Mucosa of descending colon (tissue), 3 donors: ENCODE data around the gene SAAL1. TPM values are rescaled to one million over a fixed set of nuclear protein-coding genes. Genes with fewer than 3 reads are reported as not detected.

Experiments used
- ATAC-seq: fragments of 200-7000 bp; cut with Tn5 transposase; one replicate; pipeline ENCODE4 v1.9.1; 2020; ENCODE audit warnings: mild to moderate bottlenecking, moderate library complexity
- DNase-seq, 3 donors: peaks; one replicate each; pipeline ENCODE4 v3.0.0-alpha.2; 2020
- H3K36me3 ChIP-seq: fragments of 200-600 bp; one replicate; pipeline ENCODE4 v1.8.0; 2021; ENCODE audit warnings: low read depth, mild to moderate bottlenecking
- H3K4me1 ChIP-seq: fragments of 200-600 bp; one replicate; pipeline ENCODE4 v1.8.0; 2021; ENCODE audit warnings: low read depth, mild to moderate bottlenecking
- H3K4me3 ChIP-seq: fragments of 200-600 bp; one replicate; pipeline ENCODE4 v1.8.0; 2021; ENCODE audit warnings: mild to moderate bottlenecking
- H3K9me3 ChIP-seq: fragments of 200-600 bp; one replicate; pipeline ENCODE4 v1.8.0; 2021; ENCODE audit warnings: mild to moderate bottlenecking
- intact Hi-C, 2 donors: fragments of 100-400 bp; cut with DNase I in 1 of 2; cut with micrococcal nuclease in 1 of 2; formaldehyde crosslinking; loops; one replicate each; pipeline versions ENCODE4 v1.11.0 to v1.11.1; 2022; cut with DNase I, micrococcal nuclease
- total RNA-seq, 3 donors: library from RNA; stranded (reverse); fragmentation: NEBNext Ultra II Directional in 2 of 3; extraction: Animal tissue kit (Norgen Biotek cat#: 25700) in 2 of 3; gene quantifications; one replicate each; pipeline versions ENCODE4 v1.2.1 to v1.2.4, GENCODE V29; 2021 to 2023
- TF ChIP-seq, protein P1 (sequence below): fragments of 200-600 bp; IDR thresholded peaks from one replicate; pipeline ENCODE4 v1.8.0; 2022; ENCODE audit warnings: antibody characterized with exemption, mild to moderate bottlenecking
- donor health status: DM: no; HTN: no; CAD: no; lungs with moderate emphysema.
- donor health status: DM: no; HTN: no; CAD: no.
- donor health status: DM: no; HTN: yes; CAD: no.

Gene SAAL1
- total RNA-seq, 3 donors from 2014 or later, result 11.3 to 13.4 (median 11.6) TPM

DNA sequence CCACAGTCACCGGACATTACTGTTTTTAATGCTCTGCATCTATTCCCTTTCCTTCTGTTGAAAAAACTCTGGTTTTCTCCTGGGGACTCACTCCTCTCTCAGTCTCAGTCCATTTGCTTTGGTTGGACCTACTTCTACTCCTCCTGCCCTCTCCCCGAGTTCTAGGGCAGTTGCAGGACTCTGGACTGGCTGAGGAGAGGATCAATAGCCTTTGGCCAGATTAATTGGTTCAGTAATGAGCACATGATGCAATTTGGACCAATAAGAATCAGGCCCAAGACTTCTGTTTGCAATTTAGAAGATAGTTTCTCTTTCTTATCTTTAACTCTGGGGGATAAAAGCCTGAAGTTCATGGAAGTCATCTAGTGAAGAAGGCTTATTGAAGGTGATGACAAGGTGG, 44.5 kb downstream of the SAAL1 start:
- TF ChIP-seq, protein P1, sequence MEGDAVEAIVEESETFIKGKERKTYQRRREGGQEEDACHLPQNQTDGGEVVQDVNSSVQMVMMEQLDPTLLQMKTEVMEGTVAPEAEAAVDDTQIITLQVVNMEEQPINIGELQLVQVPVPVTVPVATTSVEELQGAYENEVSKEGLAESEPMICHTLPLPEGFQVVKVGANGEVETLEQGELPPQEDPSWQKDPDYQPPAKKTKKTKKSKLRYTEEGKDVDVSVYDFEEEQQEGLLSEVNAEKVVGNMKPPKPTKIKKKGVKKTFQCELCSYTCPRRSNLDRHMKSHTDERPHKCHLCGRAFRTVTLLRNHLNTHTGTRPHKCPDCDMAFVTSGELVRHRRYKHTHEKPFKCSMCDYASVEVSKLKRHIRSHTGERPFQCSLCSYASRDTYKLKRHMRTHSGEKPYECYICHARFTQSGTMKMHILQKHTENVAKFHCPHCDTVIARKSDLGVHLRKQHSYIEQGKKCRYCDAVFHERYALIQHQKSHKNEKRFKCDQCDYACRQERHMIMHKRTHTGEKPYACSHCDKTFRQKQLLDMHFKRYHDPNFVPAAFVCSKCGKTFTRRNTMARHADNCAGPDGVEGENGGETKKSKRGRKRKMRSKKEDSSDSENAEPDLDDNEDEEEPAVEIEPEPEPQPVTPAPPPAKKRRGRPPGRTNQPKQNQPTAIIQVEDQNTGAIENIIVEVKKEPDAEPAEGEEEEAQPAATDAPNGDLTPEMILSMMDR, result no peak
- Histone ChIP-seq H3K4me1 (no peaks in the 10 kb centered on the region), H3K36me3 (no peaks in the 10 kb centered on the region), H3K4me3 (no peak overlapping the region), H3K9me3 (no peaks in the 10 kb centered on the region)
- DNase-seq (no peak), ATAC-seq (no peak)
- intact Hi-C loops, result no loop called here

- DNase-seq (no peak), ATAC-seq (no peak)
- Histone ChIP-seq H3K4me3 (no peak overlapping the region), H3K9me3 (no peaks in the 10 kb centered on the region), H3K4me1 (no peaks in the 10 kb centered on the region), H3K36me3 (no peaks in the 10 kb centered on the region)
- intact Hi-C loops, result no loop called here
- TF ChIP-seq, protein P1, result no peak
These were observed 49.2 kb downstream of the SAAL1 start for GRCh38 chr11:18056561-18057181.

DNA sequence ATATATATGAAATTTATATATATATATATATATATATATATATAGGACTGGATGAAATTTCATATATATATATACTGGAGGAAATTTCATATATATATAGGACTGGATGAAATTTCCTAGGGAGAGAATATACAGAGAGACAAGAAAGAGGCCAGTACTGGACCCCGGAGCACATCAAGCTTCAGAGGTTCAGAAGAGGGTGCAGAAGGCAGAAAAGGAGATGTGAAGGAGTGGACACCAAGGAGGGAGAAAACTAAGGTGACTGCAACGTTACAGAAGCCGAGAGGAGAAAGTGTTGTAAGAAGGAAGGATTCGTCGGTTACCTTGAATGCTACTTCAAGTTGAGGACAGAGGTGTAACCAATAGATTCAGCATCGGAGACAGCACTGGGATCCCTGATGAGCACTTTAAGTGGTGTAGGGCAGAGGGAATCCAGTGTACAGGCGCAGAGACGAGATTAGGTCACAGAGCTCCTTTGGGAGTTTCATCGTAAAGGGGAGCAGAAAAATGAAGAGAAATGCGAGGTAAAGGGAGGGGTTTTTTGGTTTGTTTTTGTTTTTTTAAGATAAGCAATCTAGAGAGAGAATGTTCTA, 51.3 kb downstream of the SAAL1 start:
- Histone ChIP-seq H3K9me3 (no peaks in the 10 kb centered on the region), H3K4me3 (no peak overlapping the region), H3K4me1 (no peaks in the 10 kb centered on the region), H3K36me3 (no peaks in the 10 kb centered on the region)
- no peak for ATAC-seq
- no peak for DNase-seq
- TF ChIP-seq, protein P1, result no peak
- intact Hi-C loops, result no loop called here

DNA sequence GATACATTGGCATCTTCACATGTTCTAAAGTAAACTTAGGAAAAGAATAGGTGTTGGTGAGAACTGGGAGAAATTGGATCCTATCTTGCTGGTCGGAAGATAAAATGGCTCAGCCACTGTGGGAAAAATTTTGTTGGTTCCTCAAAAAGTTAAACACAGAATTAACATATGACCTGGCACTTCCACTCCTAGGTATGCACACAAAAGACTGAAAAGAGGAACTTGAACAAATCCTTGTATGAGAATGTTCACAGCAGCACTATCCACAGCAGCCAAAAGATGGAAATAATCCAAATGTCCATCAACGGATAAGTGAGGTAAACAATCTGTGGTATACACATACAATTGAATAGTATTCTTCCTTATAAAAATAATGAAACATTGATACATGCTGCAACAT, 55.0 kb downstream of the SAAL1 start:
- no peak for ATAC-seq
- Histone ChIP-seq H3K9me3 (no peaks in the 10 kb centered on the region), H3K36me3 (no peaks in the 10 kb centered on the region), H3K4me1 (no peaks in the 10 kb centered on the region), H3K4me3 (no peak overlapping the region)
- DNase-seq, result no peak
- TF ChIP-seq, protein P1, result no peak
- intact Hi-C loops, result no loop called here

DNA sequence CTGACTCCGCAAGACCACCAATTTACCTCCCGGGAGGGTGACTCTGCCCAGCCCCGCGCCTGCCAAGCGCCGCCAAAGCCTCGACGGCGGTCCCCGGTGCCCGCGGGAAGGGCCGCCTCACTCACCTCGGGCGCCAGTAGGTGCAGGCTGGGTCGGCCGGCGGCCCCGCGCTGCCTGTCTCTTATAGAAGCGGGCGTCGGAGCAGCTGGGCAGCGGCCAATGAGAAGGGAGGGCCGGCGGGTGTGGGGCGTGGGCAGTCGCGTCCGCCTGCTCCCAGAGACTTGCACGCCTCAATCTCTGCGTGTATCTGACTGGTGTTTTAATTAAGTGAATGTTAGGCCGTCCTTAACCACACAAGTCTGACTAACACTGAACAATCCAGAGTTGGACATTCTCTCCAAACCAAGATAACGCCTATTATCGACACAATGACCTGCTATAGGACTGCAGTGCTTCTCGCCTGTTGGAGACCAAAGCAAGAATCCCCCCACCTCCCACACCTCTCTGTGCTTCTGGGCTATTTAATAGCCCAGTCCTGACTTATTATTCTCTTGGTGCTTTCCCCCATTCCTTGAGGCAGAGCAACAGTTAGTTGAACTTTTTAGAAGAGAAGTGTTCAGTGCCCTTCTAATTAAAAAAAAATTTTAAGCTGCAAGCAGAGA, 59.6 kb downstream of the SAAL1 start, which contains the start of gene TPH1:
TSS of gene TPH1 (minus strand) at position 154 of the 662 bp plus-strand sequence. CDS start 5,507 bp downstream, outside the sequence.
- Histone ChIP-seq H3K36me3 (no peaks in the 10 kb centered on the region), H3K9me3 (no peaks in the 10 kb centered on the region), H3K4me3 (no peak within 1 kb of the TSS), H3K4me1 (no peaks in the 10 kb centered on the region)
- intact Hi-C loops, result no loop called here
- peak; percentile 51 to 68 (median 59) for DNase-seq
- TF ChIP-seq, protein P1, result no peak
- ATAC-seq, result peak; percentile 90
